ENCODE data around the gene AKR1C4. TPM values are rescaled to one million over a fixed set of nuclear protein-coding genes. Genes with fewer than 3 reads are reported as not detected.

The AKR1C4 gene
- total RNA-seq, result not detected in 2 replicates

GRCh38 chr10:5196702-5197113, at the start of gene AKR1C4:
Gene AKR1C4, plus strand, starts transcription at chr10:5196837. Its CDS starts 31 bp downstream, at chr10:5196868.

GRCh38 chr10:5184987-5185775, 11.5 kb upstream of the AKR1C4 start, which contains the start of gene AKR1C8:
Gene AKR1C8, minus strand, starts transcription at chr10:5185150. Its CDS starts 46 bp downstream, at chr10:5185104.

Other genes with a start within 250 kb of the AKR1C4 start
- gene AKR1C1, start 233.4 kb upstream of the AKR1C4 start, total RNA-seq, result 2.4 and 4.4 TPM in 2 replicates
- gene AKR1C2, start 193.0 kb upstream of the AKR1C4 start, total RNA-seq, result 1.1 and 5.3 TPM in 2 replicates
- gene AKR1C3, start 102.4 kb upstream of the AKR1C4 start, total RNA-seq, result 2.9 and 21.0 TPM in 2 replicates
- not detected in 2 replicates for gene AKR1C8, start 11.7 kb upstream of the AKR1C4 start, total RNA-seq
- gene UCN3, start 168.1 kb downstream of the AKR1C4 start, total RNA-seq, result not detected in 2 replicates
- gene TUBAL3, start 208.0 kb downstream of the AKR1C4 start, total RNA-seq, result not detected in 2 replicates
- 51.0 and 61.1 TPM in 2 replicates for gene NET1, start 215.7 kb downstream of the AKR1C4 start, total RNA-seq